GM21447 (cell line): ENCODE results near the gene UBXN4.
"Not testable (repeated sequence)": the region's sequence is repeated elsewhere in the genome, so short reads cannot be mapped to it uniquely, and the experiment has no call there.

ENCODE experiments used
- ATAC-seq: cut with Tn5 transposase; IDR thresholded peaks from one replicate; pipeline ENCODE4 v1.9.1; 2021; ENCODE audit not compliant: unreplicated experiment

Gene UBXN4

GRCh38 chr2:135803278-135803677 is 61.6 kb downstream of the UBXN4 start:
- ATAC-seq: no peak

GRCh38 chr2:135807874-135808273 is 66.2 kb downstream of the UBXN4 start:
- not testable (repeated sequence) for ATAC-seq

- ATAC-seq: no peak
Observed at GRCh38 chr2:135812907-135813511, 71.4 kb downstream of the UBXN4 start.

- ATAC-seq: no peak
Observed at GRCh38 chr2:135815269-135815668, 73.6 kb downstream of the UBXN4 start.

- no peak for ATAC-seq
Observed at GRCh38 chr2:135817466-135817865, 75.8 kb downstream of the UBXN4 start.

- ATAC-seq: no peak
Observed at GRCh38 chr2:135817951-135818350, 76.3 kb downstream of the UBXN4 start.

GRCh38 chr2:135818937-135819610 is 77.4 kb downstream of the UBXN4 start:
- ATAC-seq: no peak

- peak; percentile 88 for ATAC-seq
Observed at GRCh38 chr2:135820003-135820618, 78.5 kb downstream of the UBXN4 start.

GRCh38 chr2:135821190-135821589 is 79.5 kb downstream of the UBXN4 start:
- ATAC-seq: no peak

GRCh38 chr2:135822855-135823254 is 81.2 kb downstream of the UBXN4 start:
- ATAC-seq: no peak

- no peak for ATAC-seq
Observed at GRCh38 chr2:135825131-135825530, 83.5 kb downstream of the UBXN4 start.

- ATAC-seq: no peak
Observed at GRCh38 chr2:135825550-135826176, 84.0 kb downstream of the UBXN4 start.

- no peak for ATAC-seq
Observed at GRCh38 chr2:135826544-135826943, 84.9 kb downstream of the UBXN4 start.

- ATAC-seq: no peak
Observed at GRCh38 chr2:135829378-135830135, 87.9 kb downstream of the UBXN4 start.

- ATAC-seq: no peak
Observed at GRCh38 chr2:135831180-135831812, 89.6 kb downstream of the UBXN4 start.

GRCh38 chr2:135832891-135833290 is 91.2 kb downstream of the UBXN4 start:
- no peak for ATAC-seq
